Gastrocnemius medialis (tissue), 4 donors: Measurements from ENCODE around the gene ASTN2.

ENCODE experiments used
- POLR2A ChIP-seq, 2 donors: fragments of 450-650 bp; IDR thresholded peaks; one replicate each; pipeline ENCODE4 v1.6.1; 2017; ENCODE audit warnings: antibody characterized with exemption in 2 of 2, mild to moderate bottlenecking in 2 of 2, moderate library complexity in 2 of 2
- TF ChIP-seq, protein P1 (sequence below), 5 experiments: fragments of 450-650 bp in 3 of 5; fragments of 200-600 bp in 2 of 5; sonication (generic) in 2 of 5; IDR thresholded peaks in 4 of 5; conservative IDR thresholded peaks in 1 of 5; 1 replicate in 4 of 5; 2 replicates in 1 of 5; pipeline ENCODE4 v1.5.1; 2016 to 2019; ENCODE audit warnings: antibody characterized with exemption in 5 of 5, mild to moderate bottlenecking in 3 of 5, moderate library complexity in 3 of 5

DNA sequence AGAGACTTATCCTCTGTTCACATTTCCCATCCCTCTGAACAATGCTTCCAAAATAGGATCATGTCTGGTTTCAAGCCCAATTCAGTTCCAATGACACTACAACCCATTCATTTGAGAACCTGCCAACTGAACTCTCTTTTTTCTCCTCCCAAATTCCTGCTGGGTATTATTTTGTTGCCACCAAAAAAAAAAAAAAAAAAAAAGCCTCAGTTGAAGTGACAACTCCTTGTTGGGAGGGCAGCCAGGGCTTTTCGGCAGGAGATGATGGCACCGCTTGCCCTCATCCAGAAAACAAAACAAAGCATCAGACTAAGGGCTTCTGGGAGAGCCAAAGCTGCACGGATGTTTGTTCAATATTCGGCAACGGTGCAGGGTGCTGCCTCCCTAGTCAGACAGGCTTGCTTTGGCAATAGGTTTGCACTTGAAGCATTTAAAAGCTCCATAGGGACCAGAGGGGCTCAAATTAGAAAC lies 758.3 kb downstream of the ASTN2 start:
- TF ChIP-seq, protein P1, sequence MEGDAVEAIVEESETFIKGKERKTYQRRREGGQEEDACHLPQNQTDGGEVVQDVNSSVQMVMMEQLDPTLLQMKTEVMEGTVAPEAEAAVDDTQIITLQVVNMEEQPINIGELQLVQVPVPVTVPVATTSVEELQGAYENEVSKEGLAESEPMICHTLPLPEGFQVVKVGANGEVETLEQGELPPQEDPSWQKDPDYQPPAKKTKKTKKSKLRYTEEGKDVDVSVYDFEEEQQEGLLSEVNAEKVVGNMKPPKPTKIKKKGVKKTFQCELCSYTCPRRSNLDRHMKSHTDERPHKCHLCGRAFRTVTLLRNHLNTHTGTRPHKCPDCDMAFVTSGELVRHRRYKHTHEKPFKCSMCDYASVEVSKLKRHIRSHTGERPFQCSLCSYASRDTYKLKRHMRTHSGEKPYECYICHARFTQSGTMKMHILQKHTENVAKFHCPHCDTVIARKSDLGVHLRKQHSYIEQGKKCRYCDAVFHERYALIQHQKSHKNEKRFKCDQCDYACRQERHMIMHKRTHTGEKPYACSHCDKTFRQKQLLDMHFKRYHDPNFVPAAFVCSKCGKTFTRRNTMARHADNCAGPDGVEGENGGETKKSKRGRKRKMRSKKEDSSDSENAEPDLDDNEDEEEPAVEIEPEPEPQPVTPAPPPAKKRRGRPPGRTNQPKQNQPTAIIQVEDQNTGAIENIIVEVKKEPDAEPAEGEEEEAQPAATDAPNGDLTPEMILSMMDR (IDR thresholded peaks at IDR 0.05 in 4 of 5, conservative IDR thresholded peaks at IDR 0.05 in 1 of 5) = no peak
- TF ChIP-seq POLR2A (IDR thresholded peaks at IDR 0.05) = no peak
